Fibroblast of pulmonary artery (primary cell): Measurements from ENCODE around the gene SUMF1.

Experiments used
- DNase-seq: peaks from one replicate; pipeline ENCODE4 v3.0.0-alpha.2; 2010; ENCODE audit warnings: low read depth
- H3K4me3 ChIP-seq: replicated peaks from 2 replicates; pipeline ENCODE4 v1.5.1; 2011; ENCODE audit warnings: low read depth, mild to moderate bottlenecking, control low read depth, low read length, moderate library complexity
- CTCF ChIP-seq: IDR thresholded peaks from 2 replicates; pipeline ENCODE4 v1.5.1; 2011; ENCODE audit warnings: mild to moderate bottlenecking, control low read depth, low read length, inconsistent platforms; ENCODE audit errors: missing control alignments

The SUMF1 gene

GRCh38 chr3:4509983-4510755 lies 43.1 kb upstream of the SUMF1 start:
- no peak for TF ChIP-seq CTCF
- DNase-seq: no peak
- no peak overlapping the region for H3K4me3 ChIP-seq

- no peak overlapping the region for H3K4me3 ChIP-seq
- TF ChIP-seq CTCF: no peak
- DNase-seq: no peak
These were observed 42.0 kb upstream of the SUMF1 start for GRCh38 chr3:4509043-4509442.

GRCh38 chr3:4508048-4508981 lies 41.2 kb upstream of the SUMF1 start:
- H3K4me3 ChIP-seq: no peak overlapping the region
- TF ChIP-seq CTCF: no peak
- no peak for DNase-seq

GRCh38 chr3:4507024-4507596 lies 40.0 kb upstream of the SUMF1 start:
- TF ChIP-seq CTCF: no peak
- DNase-seq: peak; percentile 45

GRCh38 chr3:4506559-4507023 lies 39.5 kb upstream of the SUMF1 start:
- H3K4me3 ChIP-seq: no peak overlapping the region
- no peak for TF ChIP-seq CTCF
- no peak for DNase-seq

More at GRCh38 chr3:4507024-4507596, 40.0 kb upstream of the SUMF1 start:
- no peak overlapping the region for H3K4me3 ChIP-seq

- TF ChIP-seq CTCF: no peak
- H3K4me3 ChIP-seq: no peak overlapping the region
- DNase-seq: no peak
These were observed 38.9 kb upstream of the SUMF1 start for GRCh38 chr3:4505688-4506558.
